RPMI7951 (cell line): Measurements from ENCODE around the gene DCDC2C. TPM values are rescaled to one million over a fixed set of nuclear protein-coding genes. Genes with fewer than 3 reads are reported as not detected.

Experiments used
- DNase-seq: peaks from one replicate; pipeline ENCODE4 v3.0.0-alpha.2; 2012; ENCODE audit warnings: low read depth
- total RNA-seq: library from RNA; depleted of rRNA; stranded (reverse); fragments of >200 nt; shearing (Covaris generic); gene quantifications from 2 replicates; pipeline ENCODE4 v1.2.3, GENCODE V29; 2014; rRNA removed

The DCDC2C gene
- total RNA-seq, 1 experiment from 2014 or later = not detected

DNA sequence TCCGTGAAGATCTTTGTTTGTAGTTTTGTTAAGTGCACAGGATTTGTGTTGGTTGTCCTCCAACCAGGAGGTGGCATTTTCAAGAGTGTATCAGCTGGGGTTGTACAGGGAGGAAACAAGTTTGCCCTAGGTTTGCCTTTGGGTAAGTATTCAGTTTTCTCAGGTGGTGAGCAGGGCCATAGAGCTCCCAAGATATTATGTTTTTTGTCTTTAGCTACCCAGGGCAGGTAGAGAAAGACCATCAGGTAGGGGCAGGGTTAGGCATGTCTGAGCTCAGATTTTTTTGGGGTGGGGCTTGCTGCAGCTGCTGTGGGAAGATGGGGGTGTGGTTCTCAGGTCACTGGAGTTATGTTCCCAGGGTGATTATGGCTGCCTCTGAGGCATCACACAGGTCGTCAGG is 191.6 kb downstream of the DCDC2C start:
- no peak for DNase-seq

Other genes with a start within 250 kb of the DCDC2C start
- 91.8 and 102 TPM in 2 replicates for gene ADI1, start 184.0 kb upstream of the DCDC2C start, total RNA-seq
- gene RNASEH1, start 145.2 kb upstream of the DCDC2C start, total RNA-seq = 24.9 and 29.3 TPM in 2 replicates
- 2,566 and 3,002 TPM in 2 replicates for gene RPS7, start 128.3 kb upstream of the DCDC2C start, total RNA-seq
- gene COLEC11, start 108.5 kb upstream of the DCDC2C start, total RNA-seq = 0.48 TPM in 1 of 2 replicates, not detected in the other
- not detected in 2 replicates for gene ALLC, start 45.4 kb upstream of the DCDC2C start, total RNA-seq